GM19397 (cell line): ENCODE data around the gene DCN.
"Not testable (repeated sequence)": the region's sequence is repeated elsewhere in the genome, so short reads cannot be mapped to it uniquely, and the experiment has no call there.

Experiments
- ATAC-seq: cut with Tn5 transposase; IDR thresholded peaks from one replicate; pipeline ENCODE4 v1.9.1; 2021; ENCODE audit warnings: mild to moderate bottlenecking, moderate library complexity; ENCODE audit not compliant: unreplicated experiment

DCN gene, protein sequence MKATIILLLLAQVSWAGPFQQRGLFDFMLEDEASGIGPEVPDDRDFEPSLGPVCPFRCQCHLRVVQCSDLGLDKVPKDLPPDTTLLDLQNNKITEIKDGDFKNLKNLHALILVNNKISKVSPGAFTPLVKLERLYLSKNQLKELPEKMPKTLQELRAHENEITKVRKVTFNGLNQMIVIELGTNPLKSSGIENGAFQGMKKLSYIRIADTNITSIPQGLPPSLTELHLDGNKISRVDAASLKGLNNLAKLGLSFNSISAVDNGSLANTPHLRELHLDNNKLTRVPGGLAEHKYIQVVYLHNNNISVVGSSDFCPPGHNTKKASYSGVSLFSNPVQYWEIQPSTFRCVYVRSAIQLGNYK

GRCh38 chr12:91182636-91183455 is at the start of gene DCN:
Gene DCN (minus strand): TSS chr12:91182817. CDS start chr12:91178552, 4,265 bp downstream.
- ATAC-seq: no peak

DNA sequence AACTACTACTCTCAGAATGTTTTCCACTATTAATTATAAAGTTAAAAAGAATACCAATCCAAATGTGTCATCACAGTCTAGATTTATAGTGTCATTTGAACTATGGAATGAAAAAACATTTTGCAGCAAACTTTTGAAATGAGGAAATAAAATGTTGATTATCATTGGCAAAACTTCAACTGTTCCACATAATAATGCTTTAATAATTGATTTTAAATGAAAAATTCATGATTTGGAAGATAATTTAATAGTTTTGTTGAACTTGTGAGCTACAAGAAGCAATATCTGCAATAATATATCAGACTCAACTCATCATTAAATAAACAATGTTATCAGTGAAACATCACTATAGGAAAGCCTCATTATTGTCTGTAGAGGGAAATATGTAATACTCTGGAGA is 48.2 kb upstream of the DCN start:
- no peak for ATAC-seq

- ATAC-seq: no peak
Observed at GRCh38 chr12:91226951-91227350, 44.3 kb upstream of the DCN start.

DNA sequence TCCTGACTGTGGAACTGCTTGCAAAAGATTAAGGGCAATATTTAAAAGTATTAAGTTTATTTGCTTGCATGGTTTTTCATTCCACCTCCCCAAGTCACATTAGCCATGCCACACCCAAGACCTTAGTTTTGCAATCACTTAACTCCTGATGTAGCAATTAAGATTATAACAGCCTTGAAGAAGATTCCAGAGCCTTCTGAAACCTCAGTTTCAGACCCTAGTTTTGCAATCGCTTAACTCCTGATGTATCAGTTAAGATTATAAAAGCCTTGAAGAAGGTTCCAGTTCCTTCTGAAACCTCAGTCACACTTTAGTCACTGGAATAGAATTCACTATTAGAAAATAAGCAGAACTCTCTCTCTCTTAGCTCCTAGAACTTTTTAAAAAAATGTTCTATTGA is 42.7 kb upstream of the DCN start:
- ATAC-seq: no peak

GRCh38 chr12:91224401-91224800 is 41.8 kb upstream of the DCN start:
- no peak for ATAC-seq

GRCh38 chr12:91222746-91223145 is 40.1 kb upstream of the DCN start:
- no peak for ATAC-seq

DNA sequence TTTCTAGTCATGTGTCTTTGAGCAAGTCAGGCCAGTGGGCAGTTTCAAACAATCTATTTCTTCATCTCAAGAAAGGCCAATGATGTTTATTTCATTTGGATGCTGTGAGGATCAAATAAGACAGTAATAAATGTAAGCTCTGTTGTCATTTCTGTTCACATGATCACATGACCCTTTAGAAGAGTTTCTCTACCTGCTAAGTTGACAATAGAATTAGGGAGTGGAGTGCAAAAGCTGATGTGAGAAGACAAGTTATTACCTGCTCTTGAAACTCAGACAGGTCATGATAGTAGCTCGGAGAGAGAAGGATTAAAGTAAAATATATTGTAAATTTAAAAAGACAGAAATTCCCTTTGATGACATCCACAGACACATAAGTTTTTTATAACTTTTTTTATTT is 37.3 kb upstream of the DCN start:
- no peak for ATAC-seq

- ATAC-seq: no peak
Observed at GRCh38 chr12:91219511-91219910, 36.9 kb upstream of the DCN start.

GRCh38 chr12:91216871-91217270 is 34.3 kb upstream of the DCN start:
- ATAC-seq: no peak

- no peak for ATAC-seq
Observed at GRCh38 chr12:91215940-91216454, 33.4 kb upstream of the DCN start.

- no peak for ATAC-seq
Observed at GRCh38 chr12:91211866-91212265, 29.2 kb upstream of the DCN start.

- ATAC-seq: no peak
Observed at GRCh38 chr12:91210618-91211017, 28.0 kb upstream of the DCN start.

DNA sequence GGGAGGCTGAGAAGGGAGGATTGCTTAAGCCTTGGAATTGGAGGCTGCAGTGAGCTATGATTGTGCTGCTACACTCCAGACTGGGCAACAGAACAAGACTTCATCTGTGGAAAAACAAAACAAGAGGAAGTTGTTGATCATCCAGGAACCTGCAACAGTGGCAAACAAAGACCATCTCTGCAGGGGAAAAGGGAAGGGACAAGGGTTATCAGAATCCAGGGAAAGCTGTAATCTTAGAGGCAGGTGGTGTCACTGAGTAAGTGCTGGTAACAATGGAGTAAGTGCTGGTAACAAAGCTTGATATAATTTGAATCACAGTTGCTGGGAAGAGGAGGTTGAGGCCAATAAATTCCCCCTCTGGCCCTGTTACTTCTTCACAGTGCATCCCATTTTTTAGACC is 27.5 kb upstream of the DCN start:
- no peak for ATAC-seq

DNA sequence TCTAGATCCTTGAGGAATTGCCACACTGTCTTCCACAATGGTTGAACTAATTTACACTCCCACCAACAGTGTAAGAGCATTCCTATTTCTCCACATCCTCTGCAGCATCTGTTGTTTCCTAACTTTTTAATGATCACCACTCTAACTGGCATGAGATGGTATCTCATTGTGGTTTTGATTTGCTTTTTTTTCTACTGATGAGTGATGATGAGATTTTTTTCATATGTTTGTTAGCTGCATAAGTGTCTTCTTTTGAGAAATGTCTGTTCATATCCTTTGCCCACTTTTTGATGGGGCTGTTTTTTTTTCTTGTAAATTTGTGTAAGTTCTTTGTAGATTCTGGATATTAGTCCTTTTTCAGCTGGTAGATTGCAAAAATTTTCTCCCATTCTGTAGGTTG is 24.7 kb upstream of the DCN start:
- ATAC-seq: not testable (repeated sequence)

GRCh38 chr12:91205811-91206210 is 23.2 kb upstream of the DCN start:
- no peak for ATAC-seq

- no peak for ATAC-seq
Observed at GRCh38 chr12:91204421-91204820, 21.8 kb upstream of the DCN start.

DNA sequence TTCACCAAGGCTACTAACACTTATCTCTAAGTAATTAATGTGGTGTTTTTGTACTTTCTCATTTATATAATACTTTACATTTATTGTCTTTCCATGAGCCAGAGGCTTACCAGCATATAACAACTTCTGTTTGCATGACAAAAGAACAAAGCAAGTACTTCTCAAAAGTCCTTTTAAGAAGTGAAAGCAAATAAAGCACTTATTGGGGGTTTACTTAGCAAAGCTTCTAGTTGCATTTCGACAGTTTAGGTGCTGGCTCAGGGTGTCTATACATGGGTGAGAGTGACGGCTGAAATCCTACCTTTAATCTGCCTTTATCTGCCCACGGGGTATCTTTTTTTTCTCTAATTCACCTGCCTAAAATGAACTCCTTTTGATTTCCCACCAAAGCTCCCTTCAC is 21.0 kb upstream of the DCN start:
- no peak for ATAC-seq

- no peak for ATAC-seq
Observed at GRCh38 chr12:91202390-91202789, 19.8 kb upstream of the DCN start.

- ATAC-seq: no peak
Observed at GRCh38 chr12:91196436-91196835, 13.8 kb upstream of the DCN start.

DNA sequence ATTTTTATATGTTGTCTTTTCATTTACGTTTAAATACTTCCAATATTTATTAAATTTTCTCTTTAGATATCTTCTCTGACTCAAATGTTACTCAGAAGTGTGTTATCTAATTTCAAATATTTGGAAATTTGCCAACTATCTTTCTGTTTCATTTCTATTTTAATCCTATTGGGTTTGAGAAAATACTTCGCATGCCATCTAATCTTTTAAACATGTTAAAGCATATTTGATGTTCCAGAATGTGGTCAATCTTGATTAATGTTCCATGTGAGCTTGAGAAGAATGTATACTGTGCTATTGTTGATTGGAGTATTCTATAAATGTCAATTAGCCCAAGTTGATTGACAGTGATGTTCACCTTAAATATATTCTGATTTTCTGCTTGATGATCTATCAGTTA is 11.9 kb upstream of the DCN start:
- no peak for ATAC-seq

DNA sequence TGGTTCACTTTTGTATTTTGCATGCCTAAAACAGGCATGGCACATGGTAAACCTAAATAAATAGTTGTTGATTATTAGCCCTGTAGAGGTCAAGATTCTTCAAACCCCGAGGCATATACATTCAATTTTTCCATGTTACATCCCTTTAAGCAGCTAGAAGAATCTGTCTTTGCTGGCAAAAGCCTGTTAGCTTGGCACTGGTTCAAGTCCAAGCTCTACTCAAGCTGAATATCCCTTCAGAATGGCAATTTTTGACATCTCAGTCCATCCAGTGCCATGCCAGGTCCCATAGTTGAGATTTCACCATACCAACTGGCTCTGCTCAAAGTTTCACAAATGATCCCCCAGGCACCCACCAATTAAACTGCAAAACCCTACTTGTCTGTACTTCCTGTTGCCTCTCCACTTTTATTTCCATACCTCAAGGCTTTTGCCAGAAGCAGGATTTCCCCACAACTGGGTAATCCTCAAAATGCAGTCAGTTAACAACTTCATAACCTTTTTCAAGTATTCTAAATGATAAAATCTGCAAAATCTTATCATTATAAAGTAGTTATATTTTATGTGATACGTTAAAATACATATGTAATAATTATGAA is 9.0 kb upstream of the DCN start:
- no peak for ATAC-seq

GRCh38 chr12:91189516-91189915 is 6.9 kb upstream of the DCN start:
- ATAC-seq: no peak
